GM21717 (cell line): Measurements from ENCODE around the gene GPATCH2.
"Not testable (repeated sequence)": the region's sequence is repeated elsewhere in the genome, so short reads cannot be mapped to it uniquely, and the experiment has no call there.

Experiments used
- ATAC-seq: cut with Tn5 transposase; IDR thresholded peaks from one replicate; pipeline ENCODE4 v1.9.1; 2021; ENCODE audit warnings: mild to moderate bottlenecking, moderate library complexity; ENCODE audit not compliant: unreplicated experiment

The GPATCH2 gene

DNA sequence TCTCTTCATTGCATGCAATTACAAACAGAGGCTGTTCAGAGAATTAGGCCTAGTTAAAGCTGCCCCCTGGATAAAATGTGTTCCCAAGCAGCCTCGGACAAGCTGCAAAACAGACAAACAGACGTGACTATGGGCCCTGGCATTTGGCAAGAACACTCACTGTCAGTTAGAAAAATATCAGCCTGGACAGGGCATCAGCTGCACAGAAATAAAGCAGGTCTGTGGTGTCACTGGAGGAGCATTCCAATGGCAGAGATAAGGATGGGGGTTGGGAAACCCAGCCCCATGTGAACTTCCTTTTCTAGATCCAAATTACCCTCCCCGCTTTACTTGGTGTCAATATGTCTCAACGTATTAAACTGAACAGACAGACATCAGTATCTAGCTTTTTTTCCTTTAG is 177.1 kb downstream of the GPATCH2 start:
- ATAC-seq = no peak

DNA sequence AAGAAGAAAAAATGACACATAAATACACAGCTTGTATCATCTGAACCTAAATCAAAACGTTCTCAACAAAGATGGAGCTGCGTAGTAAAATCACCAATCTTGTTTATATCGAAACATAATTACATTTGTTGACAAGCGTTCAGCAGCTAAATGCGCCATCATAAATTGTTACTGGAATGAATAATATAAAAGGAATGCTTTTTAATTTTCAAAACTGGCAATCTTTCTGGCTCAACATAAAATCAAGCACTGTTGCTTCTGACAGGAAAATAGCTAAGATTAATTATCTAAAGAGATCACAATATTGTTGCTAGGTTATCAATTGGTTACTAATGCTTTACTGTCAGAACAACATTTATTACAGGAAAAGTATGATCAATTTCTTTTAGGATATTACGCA is 181.5 kb downstream of the GPATCH2 start:
- no peak for ATAC-seq

- ATAC-seq = no peak
These were observed 187.0 kb downstream of the GPATCH2 start for GRCh38 chr1:217443845-217444244.

DNA sequence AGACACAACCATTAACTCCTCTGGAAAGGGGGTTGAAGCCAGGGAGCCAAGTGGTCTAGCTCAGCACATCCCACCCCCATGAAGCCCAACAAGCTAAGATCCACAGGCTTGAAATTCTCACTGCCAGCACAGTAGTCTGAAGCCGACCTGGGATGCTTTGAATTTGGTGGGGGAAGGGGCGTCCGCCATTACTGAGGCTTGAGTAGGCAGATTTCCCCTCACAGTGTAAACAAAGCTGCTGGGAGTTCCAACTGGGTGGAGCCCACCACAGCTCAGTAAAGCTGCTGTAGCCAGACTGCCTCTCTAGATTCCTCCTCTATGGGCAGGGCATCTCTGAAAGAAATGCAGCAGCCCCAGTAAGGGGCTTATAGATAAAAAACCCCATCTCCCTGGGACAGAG is 193.5 kb downstream of the GPATCH2 start:
- no peak for ATAC-seq

GRCh38 chr1:217435204-217435603 is 195.7 kb downstream of the GPATCH2 start:
- ATAC-seq = no peak

DNA sequence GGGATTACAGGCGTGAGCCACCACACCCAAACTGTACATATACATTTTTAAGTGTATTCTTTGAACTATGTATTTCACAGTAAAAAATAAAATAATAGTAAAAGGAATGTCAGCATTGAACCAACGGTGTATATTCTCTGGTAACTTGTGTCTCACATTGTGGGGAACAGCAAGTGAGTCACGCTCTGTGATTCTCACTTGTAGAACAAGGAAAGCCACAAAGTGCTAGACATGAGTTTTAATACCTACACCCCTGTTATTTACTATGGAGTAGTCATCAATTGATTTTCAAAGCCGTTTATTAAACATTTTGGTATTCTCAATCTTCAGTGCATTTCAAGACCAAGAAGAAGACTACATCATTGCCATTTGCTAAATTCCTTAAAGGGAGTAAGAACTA is 197.2 kb downstream of the GPATCH2 start:
- ATAC-seq = no peak

GRCh38 chr1:217432339-217432738 is 198.6 kb downstream of the GPATCH2 start:
- ATAC-seq = no peak

DNA sequence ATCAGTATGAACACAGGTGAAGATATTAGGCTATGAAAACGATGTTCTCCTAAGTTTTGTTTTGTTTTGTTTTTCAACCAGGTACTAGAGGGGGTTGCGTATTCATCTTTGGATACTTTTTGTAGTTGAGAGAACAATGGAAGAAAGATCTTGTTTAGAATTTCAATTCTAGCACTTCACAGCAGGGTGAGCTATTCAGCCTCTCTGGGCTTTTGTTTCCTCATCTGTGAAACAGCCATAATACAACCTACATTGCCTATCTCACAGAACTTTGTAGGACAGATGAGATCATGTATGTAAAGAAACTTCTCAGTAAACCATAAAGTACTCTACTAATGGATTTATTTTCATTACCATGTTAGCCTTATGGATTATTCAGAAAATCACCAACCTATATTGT is 199.5 kb downstream of the GPATCH2 start:
- no peak for ATAC-seq

DNA sequence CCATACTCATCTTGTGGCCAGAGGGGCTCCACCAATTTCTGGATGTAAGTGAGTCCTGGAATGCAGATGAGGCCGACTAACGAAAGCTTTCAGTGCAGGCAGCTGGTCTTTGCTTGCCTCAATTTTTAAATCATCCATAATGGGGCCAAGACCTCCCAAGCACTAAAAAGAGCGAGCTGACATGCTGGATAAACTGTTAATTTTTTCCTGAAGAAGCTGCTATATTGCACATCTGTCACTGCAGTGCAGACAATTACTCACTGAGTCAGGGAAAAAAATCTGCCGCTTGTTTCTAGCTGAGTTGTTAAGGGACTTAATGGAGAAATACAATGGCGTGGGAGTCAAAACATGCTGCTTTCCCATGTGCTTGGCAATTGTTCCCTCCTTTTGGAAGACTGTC is 205.5 kb downstream of the GPATCH2 start:
- ATAC-seq = no peak

DNA sequence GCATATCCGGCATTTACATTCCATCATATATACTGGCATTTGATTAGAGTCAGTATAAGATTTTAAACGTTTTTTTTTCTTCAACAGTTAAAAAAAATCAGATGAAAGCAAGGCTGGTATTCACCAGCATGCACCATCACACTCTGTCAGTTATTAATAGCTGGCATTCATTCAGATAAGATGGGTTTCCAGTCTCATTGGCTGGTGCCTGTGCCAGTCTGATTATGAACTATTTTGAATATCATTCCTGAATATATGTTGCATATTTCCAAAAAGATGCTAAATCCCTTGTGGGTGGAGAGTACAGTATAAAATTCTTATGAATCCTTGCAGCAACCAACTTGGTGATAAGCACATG is 211.7 kb downstream of the GPATCH2 start:
- no peak for ATAC-seq

- ATAC-seq = no peak
These were observed 212.4 kb downstream of the GPATCH2 start for GRCh38 chr1:217418269-217419193.

GRCh38 chr1:217417363-217417762 is 213.5 kb downstream of the GPATCH2 start:
- ATAC-seq = no peak

DNA sequence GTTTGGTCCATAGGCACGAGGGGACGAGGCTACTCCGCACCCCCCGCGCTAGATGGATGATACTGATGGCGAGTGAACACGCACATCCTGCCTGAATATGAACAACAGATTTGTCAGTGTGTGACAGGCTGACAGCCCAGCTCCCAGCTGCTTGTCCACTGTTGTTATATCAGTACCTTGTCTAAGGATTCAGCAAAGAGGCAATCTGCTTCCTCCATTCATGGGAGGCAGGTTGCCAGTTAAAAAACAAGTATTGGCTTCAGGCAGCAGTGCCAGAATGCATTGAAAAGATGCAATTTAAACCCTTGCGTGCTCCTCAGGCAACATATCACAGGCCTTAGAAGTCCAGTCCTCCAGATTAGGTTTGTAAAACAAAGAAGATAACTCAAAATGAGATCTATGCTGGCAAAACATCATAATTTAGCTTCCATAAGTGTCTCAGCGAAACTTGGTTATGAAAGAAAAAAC is 223.3 kb downstream of the GPATCH2 start:
- no peak for ATAC-seq

DNA sequence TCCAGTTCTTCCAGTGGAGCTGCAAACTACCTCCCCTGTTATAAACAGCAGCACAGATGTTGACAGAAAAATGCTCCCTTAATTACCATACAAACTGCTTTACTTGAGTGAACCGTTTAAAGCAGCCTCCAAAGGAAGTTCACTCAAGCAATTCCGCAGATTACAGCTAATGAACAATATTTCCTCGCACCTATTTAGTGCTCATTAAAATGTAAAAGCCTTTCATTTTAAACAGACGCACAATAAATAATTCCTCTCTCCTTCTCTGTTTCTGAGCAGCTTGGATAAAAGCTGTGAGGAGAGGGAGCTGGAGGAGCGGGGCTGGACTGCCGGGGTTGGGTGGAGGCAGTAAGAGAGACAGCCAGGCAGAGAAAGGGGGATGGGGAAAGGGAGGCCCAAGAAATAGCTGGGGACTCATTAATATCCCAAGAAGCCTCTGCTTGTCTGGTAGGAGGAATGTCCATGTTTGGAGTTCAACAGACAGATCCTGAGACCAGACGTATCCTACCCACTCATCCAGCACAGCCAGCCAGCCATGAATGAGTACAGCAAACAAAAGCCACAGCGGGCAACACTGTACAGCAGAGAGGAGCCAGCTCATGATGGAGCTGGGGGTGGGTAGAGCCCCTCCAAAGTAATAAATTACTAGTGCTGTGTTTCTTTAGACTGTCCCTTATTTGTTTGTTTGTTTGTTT is 227.7 kb downstream of the GPATCH2 start:
- ATAC-seq = no peak

DNA sequence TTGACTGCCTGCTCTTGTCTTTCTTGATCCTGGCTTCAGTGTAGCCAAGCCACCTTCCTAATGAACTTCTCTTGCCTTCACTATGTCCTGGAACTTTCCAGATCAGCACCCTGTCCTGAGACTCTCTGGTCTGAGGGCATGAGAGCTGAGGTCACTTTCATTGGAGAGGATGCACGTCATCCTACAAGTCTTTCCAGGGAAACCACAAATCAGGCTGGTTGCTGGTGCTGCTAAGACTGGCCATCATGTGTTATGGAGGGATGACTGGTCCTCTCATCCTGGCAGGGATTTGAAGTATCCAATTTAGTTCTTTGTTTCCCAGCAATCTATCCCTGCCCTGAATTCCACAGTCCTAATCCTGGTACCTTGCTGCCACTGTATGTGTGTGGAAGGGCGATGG is 228.6 kb downstream of the GPATCH2 start:
- ATAC-seq = no peak

DNA sequence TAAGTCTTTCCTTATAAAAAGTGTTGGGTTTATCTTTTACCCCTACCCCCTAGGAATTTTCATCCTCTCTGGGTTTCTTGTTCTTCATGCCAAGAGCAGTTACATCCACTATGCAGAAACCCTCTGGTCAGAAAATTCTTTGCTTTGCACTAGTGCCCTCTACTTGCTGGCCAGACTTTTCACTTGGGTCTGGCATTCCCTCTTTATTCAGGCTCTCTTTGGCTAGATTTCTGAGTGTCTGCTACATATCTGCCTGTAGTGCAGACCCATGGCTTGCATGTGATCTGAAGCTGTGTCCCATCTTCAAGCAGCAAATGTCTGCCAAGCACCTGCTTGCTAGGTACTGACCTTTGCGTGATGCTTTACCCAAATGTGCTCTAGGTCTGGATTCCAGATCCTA is 237.0 kb downstream of the GPATCH2 start:
- ATAC-seq = no peak

- no peak for ATAC-seq
These were observed 238.4 kb downstream of the GPATCH2 start for GRCh38 chr1:217392441-217392840.

DNA sequence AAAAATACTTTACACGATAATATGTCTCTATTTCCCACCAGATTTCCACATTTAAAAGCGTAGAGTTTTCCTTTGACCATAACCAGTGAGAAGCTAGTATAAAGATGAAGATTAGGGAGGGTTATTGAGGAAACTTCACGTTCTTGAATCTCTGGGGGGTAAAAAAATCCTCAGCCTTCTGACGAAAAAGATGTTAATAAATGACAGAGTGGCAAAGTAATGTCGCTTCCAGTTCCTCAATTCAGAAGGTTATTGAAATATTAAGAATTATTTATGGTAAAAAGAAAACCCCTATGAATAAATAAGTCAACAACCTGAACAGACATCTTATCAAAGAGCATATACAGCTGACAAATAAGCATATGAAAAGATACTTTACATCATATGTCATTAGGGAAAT is 241.0 kb downstream of the GPATCH2 start:
- ATAC-seq = no peak

GRCh38 chr1:217388522-217389065 is 242.3 kb downstream of the GPATCH2 start:
- ATAC-seq = no peak

- ATAC-seq = not testable (repeated sequence)
These were observed 249.1 kb downstream of the GPATCH2 start for GRCh38 chr1:217381773-217382172.

- ATAC-seq = not testable (repeated sequence)
These were observed 251.1 kb downstream of the GPATCH2 start for GRCh38 chr1:217379804-217380203.

GRCh38 chr1:217379336-217379735 is 251.6 kb downstream of the GPATCH2 start:
- no peak for ATAC-seq
